GM12878 (cell line): ENCODE data around the gene ATXN1L. TPM values are rescaled to one million over a fixed set of nuclear protein-coding genes. Genes with fewer than 3 reads are reported as not detected.

Experiments used
- BMI1 ChIP-seq: fragments of 450-650 bp; IDR thresholded peaks from 2 replicates; pipeline ENCODE4 v1.6.1; 2016; ENCODE audit warnings: mild to moderate bottlenecking, moderate library complexity, borderline replicate concordance
- CEBPB ChIP-seq, 2 experiments: fragments of 150-350 bp in 1 of 2; IDR thresholded peaks; 2 replicates each; pipeline ENCODE4 v1.6.1; 2012 to 2014; ENCODE audit warnings: low read depth in 2 of 2, low read length in 2 of 2, borderline replicate concordance in 1 of 2, inconsistent platforms in 1 of 2
- E2F8 ChIP-seq: fragments of 450-650 bp; IDR thresholded peaks from 2 replicates; pipeline ENCODE4 v1.6.1; 2018; ENCODE audit warnings: mild to moderate bottlenecking, low read depth, moderate library complexity; ENCODE audit not compliant: partially characterized antibody
- HDAC2 ChIP-seq: fragments of 200-600 bp; sonication (generic); IDR thresholded peaks from 2 replicates; pipeline ENCODE4 v1.6.1; 2017
- IKZF2 ChIP-seq, 2 experiments: fragments of 450-650 bp; IDR thresholded peaks; 2 replicates each; pipeline ENCODE4 v1.6.1; 2017; ENCODE audit warnings: mild to moderate bottlenecking in 2 of 2, moderate library complexity in 2 of 2
- NFIC ChIP-seq: IDR thresholded peaks from 2 replicates; pipeline ENCODE4 v1.6.1; 2012; ENCODE audit warnings: low read depth, mild to moderate bottlenecking, inconsistent platforms, low read length, moderate library complexity
- NR2C1 ChIP-seq: fragments of 450-650 bp; IDR thresholded peaks from 2 replicates; pipeline ENCODE4 v1.6.1; 2017; ENCODE audit warnings: antibody characterized with exemption, mild to moderate bottlenecking, moderate library complexity
- TBL1XR1 ChIP-seq: IDR thresholded peaks from 2 replicates; pipeline ENCODE4 v1.6.1; 2012; ENCODE audit warnings: low read depth, low read length, improper control_type of control experiment
- TCF12 ChIP-seq: IDR thresholded peaks from 2 replicates; pipeline ENCODE4 v1.6.1; 2011; ENCODE audit warnings: low read depth, mild to moderate bottlenecking, low read length
- polyA plus RNA-seq, 11 experiments: library from polyadenylated mRNA; depleted of rRNA in 4 of 11; unstranded in 6 of 11; stranded (reverse) in 5 of 11; fragments of >200 nt; fragmentation: Nextera tagmentation in 4 of 11; fragmentation: Illumina TruSeq in 1 of 11; extraction: Ambion mirVana in 4 of 11; extraction: Trizol in 1 of 11; gene quantifications; 1 replicate in 1 of 11; 2 replicates in 10 of 11; pipeline versions ENCODE4 v1.2.1 to v1.2.3, GENCODE V29; 2011 to 2016; ENCODE audit warnings: inconsistent platforms in 2 of 11, missing spikeins in 2 of 11, low read depth in 1 of 11
- total RNA-seq, 4 experiments: library from RNA; depleted of rRNA in 3 of 4; stranded (reverse); fragments of >200 nt in 3 of 4; fragmentation: Illumina TruSeq in 1 of 4; extraction: Trizol in 1 of 4; gene quantifications; 2 replicates each; pipeline versions ENCODE4 v1.2.1 to v1.2.3, GENCODE V29; 2013 to 2021
- TF ChIP-seq, protein P1 (sequence below), 3 experiments: IDR thresholded peaks in 2 of 3; conservative IDR thresholded peaks in 1 of 3; 2 replicates each; pipeline ENCODE4 v1.5.1; 2011; ENCODE audit warnings: low read depth in 3 of 3, low read length in 3 of 3, mild to moderate bottlenecking in 3 of 3, control low read depth in 2 of 3, moderate library complexity in 2 of 3, inconsistent platforms in 1 of 3, mixed read lengths in 1 of 3; ENCODE audit not compliant: control insufficient read depth in 2 of 3, insufficient read depth in 1 of 3; ENCODE audit errors: extremely low read depth in 1 of 3
- TF ChIP-seq, protein P2 (sequence below): fragments of 150-350 bp; IDR thresholded peaks from 2 replicates; pipeline ENCODE4 v1.6.1; 2014; ENCODE audit warnings: mild to moderate bottlenecking, low read depth, low read length
- TF ChIP-seq, protein P3 (sequence below): fragments of 450-650 bp; IDR thresholded peaks from 2 replicates; pipeline ENCODE4 v1.6.1; 2017; ENCODE audit warnings: mild to moderate bottlenecking, moderate library complexity

The ATXN1L gene
- total and polyA plus RNA-seq, 10 of the 15 experiments (the other 5 are each of a cell fraction or from before 2014, with no cell fraction given) = 1.8 to 14.6 (median 9.2) TPM

DNA sequence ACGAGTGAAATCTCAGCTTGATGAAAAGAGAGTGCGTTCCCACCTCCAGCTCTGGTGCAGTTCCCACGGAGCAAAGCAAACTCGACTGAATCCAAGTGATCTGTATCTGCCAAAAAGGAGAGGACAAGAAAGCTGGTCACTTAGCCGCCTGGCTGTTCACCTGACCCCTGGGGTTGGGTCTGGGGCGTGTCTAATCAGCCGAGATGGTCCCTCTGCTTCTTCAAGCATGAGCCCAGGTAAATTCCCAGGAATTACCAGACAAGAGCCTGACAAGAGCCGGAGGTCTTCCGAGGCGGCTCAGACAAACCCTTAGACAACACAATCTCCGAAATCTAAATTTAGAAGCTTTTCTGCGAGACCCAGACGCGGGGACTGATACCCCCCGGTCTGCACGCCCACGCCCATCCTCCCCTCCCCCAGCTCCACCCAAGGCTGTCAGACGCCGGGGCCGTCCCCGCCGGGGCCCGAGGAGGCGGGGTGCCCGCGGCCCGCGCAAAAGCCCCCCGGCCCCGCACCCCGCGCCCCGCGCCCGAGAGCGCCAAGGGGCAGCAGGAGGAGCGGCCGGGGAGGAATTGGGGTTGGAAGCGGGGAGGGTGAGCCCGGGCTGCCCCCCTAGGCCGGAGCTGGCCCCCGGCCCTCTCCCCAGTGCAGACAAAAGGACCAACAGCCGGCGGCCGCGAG, 37.5 kb downstream of the ATXN1L start (continued):
- TF ChIP-seq CEBPB (IDR thresholded peaks at IDR 0.05; ENCODE audit: borderline replicate concordance in 1 of 2, low read depth in 2 of 2, low read length in 2 of 2) = no peak
- no peak for TF ChIP-seq E2F8
- TF ChIP-seq BMI1 = no peak
- no peak for TF ChIP-seq TCF12
- TF ChIP-seq IKZF2 (IDR thresholded peaks at IDR 0.05) = peak in 1 of 2 experiments; percentile 20; a peak in 1 of 4 replicates
- TF ChIP-seq NR2C1 = no peak
- no peak for TF ChIP-seq TBL1XR1
- no peak for TF ChIP-seq HDAC2
- TF ChIP-seq, protein P1, sequence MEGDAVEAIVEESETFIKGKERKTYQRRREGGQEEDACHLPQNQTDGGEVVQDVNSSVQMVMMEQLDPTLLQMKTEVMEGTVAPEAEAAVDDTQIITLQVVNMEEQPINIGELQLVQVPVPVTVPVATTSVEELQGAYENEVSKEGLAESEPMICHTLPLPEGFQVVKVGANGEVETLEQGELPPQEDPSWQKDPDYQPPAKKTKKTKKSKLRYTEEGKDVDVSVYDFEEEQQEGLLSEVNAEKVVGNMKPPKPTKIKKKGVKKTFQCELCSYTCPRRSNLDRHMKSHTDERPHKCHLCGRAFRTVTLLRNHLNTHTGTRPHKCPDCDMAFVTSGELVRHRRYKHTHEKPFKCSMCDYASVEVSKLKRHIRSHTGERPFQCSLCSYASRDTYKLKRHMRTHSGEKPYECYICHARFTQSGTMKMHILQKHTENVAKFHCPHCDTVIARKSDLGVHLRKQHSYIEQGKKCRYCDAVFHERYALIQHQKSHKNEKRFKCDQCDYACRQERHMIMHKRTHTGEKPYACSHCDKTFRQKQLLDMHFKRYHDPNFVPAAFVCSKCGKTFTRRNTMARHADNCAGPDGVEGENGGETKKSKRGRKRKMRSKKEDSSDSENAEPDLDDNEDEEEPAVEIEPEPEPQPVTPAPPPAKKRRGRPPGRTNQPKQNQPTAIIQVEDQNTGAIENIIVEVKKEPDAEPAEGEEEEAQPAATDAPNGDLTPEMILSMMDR (IDR thresholded peaks at IDR 0.05 in 2 of 3, conservative IDR thresholded peaks at IDR 0.05 in 1 of 3; ENCODE audit: control insufficient read depth in 2 of 3, extremely low read depth in 1 of 3, insufficient read depth in 1 of 3, low read depth in 3 of 3, low read length in 3 of 3) = peak in 1 of 3 experiments; percentile 25; a peak in 1 of 6 replicates
- no peak for TF ChIP-seq NFIC
- TF ChIP-seq, protein P2, sequence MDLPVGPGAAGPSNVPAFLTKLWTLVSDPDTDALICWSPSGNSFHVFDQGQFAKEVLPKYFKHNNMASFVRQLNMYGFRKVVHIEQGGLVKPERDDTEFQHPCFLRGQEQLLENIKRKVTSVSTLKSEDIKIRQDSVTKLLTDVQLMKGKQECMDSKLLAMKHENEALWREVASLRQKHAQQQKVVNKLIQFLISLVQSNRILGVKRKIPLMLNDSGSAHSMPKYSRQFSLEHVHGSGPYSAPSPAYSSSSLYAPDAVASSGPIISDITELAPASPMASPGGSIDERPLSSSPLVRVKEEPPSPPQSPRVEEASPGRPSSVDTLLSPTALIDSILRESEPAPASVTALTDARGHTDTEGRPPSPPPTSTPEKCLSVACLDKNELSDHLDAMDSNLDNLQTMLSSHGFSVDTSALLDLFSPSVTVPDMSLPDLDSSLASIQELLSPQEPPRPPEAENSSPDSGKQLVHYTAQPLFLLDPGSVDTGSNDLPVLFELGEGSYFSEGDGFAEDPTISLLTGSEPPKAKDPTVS = no peak
- TF ChIP-seq, protein P3, sequence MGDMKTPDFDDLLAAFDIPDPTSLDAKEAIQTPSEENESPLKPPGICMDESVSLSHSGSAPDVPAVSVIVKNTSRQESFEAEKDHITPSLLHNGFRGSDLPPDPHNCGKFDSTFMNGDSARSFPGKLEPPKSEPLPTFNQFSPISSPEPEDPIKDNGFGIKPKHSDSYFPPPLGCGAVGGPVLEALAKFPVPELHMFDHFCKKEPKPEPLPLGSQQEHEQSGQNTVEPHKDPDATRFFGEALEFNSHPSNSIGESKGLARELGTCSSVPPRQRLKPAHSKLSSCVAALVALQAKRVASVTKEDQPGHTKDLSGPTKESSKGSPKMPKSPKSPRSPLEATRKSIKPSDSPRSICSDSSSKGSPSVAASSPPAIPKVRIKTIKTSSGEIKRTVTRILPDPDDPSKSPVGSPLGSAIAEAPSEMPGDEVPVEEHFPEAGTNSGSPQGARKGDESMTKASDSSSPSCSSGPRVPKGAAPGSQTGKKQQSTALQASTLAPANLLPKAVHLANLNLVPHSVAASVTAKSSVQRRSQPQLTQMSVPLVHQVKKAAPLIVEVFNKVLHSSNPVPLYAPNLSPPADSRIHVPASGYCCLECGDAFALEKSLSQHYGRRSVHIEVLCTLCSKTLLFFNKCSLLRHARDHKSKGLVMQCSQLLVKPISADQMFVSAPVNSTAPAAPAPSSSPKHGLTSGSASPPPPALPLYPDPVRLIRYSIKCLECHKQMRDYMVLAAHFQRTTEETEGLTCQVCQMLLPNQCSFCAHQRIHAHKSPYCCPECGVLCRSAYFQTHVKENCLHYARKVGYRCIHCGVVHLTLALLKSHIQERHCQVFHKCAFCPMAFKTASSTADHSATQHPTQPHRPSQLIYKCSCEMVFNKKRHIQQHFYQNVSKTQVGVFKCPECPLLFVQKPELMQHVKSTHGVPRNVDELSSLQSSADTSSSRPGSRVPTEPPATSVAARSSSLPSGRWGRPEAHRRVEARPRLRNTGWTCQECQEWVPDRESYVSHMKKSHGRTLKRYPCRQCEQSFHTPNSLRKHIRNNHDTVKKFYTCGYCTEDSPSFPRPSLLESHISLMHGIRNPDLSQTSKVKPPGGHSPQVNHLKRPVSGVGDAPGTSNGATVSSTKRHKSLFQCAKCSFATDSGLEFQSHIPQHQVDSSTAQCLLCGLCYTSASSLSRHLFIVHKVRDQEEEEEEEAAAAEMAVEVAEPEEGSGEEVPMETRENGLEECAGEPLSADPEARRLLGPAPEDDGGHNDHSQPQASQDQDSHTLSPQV = no peak
